ENCODE data around the gene SLC13A2.

DNA sequence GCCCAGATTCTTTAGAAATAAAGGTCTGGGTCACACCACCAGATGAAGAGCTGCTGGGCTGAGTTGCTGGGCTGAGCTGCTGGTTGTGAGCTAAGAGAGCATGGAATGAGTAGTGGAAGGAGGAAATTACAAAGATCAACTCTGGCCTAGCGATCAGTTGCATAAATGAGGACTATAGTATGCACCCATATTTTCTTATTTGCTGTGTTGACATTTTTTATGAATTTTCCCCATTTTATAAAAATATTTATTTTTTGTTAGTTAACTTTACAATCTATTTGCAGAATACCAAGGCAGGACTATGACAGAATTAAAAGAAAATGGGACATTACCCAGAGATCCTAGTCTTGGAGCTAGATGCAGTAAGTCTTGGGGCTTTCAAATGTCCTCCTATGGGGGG lies 23.6 kb upstream of the SLC13A2 start:
- no peak for TF ChIP-seq POLR2A (IDR thresholded peaks at IDR 0.05; ENCODE audit: low read length)
- TF ChIP-seq GATA1 (IDR thresholded peaks at IDR 0.05; ENCODE audit: low read depth, low read length) = no peak
